GM12801 (cell line): ENCODE measurements around the gene CD38.

Source experiments
- CTCF ChIP-seq: IDR thresholded peaks from one replicate; pipeline ENCODE4 v1.5.1; 2011; ENCODE audit warnings: control low read depth; ENCODE audit not compliant: insufficient read length; ENCODE audit errors: extremely low read depth

Gene CD38

GRCh38 chr4:15890246-15890829 is 112.2 kb downstream of the CD38 start:
- no peak for TF ChIP-seq CTCF

GRCh38 chr4:15891312-15891711 is 113.2 kb downstream of the CD38 start:
- no peak for TF ChIP-seq CTCF

GRCh38 chr4:15893962-15894361 is 115.8 kb downstream of the CD38 start:
- no peak for TF ChIP-seq CTCF

- TF ChIP-seq CTCF, result no peak
Observed at GRCh38 chr4:15894393-15894792, 116.3 kb downstream of the CD38 start.

GRCh38 chr4:15894921-15895916 is 117.1 kb downstream of the CD38 start:
- TF ChIP-seq CTCF, result no peak

GRCh38 chr4:15897577-15897976 is 119.4 kb downstream of the CD38 start:
- TF ChIP-seq CTCF, result no peak

- no peak for TF ChIP-seq CTCF
Observed at GRCh38 chr4:15898902-15899301, 120.8 kb downstream of the CD38 start.
